ENCODE measurements around the gene MPP2.
A peak's percentile ranks its signal among the peaks of the same experiment; 100 is the strongest.
"Not testable (repeated sequence)": the region's sequence is repeated elsewhere in the genome, so short reads cannot be mapped to it uniquely, and the experiment has no call there.

The MPP2 gene

GRCh38 chr17:43900858-43901754 lies 6.2 kb downstream of the MPP2 start:
- no peak for DNase-seq

- DNase-seq: peak; percentile 65
Observed at GRCh38 chr17:43900183-43900857, 7.0 kb downstream of the MPP2 start.

GRCh38 chr17:43898446-43898845 lies 8.9 kb downstream of the MPP2 start:
- DNase-seq: no peak

GRCh38 chr17:43897831-43898230 lies 9.5 kb downstream of the MPP2 start:
- no peak for DNase-seq

- DNase-seq: not testable (repeated sequence)
Observed at GRCh38 chr17:43894494-43894893, 12.8 kb downstream of the MPP2 start.

GRCh38 chr17:43892647-43892952 lies 14.7 kb downstream of the MPP2 start:
- DNase-seq: no peak

GRCh38 chr17:43891851-43892646 lies 15.3 kb downstream of the MPP2 start:
- no peak for DNase-seq

GRCh38 chr17:43890240-43890639 lies 17.1 kb downstream of the MPP2 start:
- DNase-seq: no peak

- DNase-seq: no peak
Observed at GRCh38 chr17:43888548-43888947, 18.8 kb downstream of the MPP2 start.

- no peak for DNase-seq
Observed at GRCh38 chr17:43882761-43883415, 24.4 kb downstream of the MPP2 start.

- DNase-seq: no peak
Observed at GRCh38 chr17:43881758-43882505, 25.4 kb downstream of the MPP2 start.

- DNase-seq: no peak
Observed at GRCh38 chr17:43881181-43881580, 26.2 kb downstream of the MPP2 start.

- DNase-seq: peak; percentile 9
Observed at GRCh38 chr17:43880420-43880991, 26.8 kb downstream of the MPP2 start.

- no peak for DNase-seq
Observed at GRCh38 chr17:43879723-43880419, 27.5 kb downstream of the MPP2 start.

GRCh38 chr17:43878260-43879175 lies 28.8 kb downstream of the MPP2 start:
- peak; percentile 21 for DNase-seq

GRCh38 chr17:43877451-43878155 lies 29.7 kb downstream of the MPP2 start:
- no peak for DNase-seq

- no peak for DNase-seq
Observed at GRCh38 chr17:43877031-43877430, 30.3 kb downstream of the MPP2 start.

- DNase-seq: no peak
Observed at GRCh38 chr17:43875476-43876147, 31.7 kb downstream of the MPP2 start.

- no peak for DNase-seq
Observed at GRCh38 chr17:43874293-43874692, 33.0 kb downstream of the MPP2 start.

Data from NCI-H748 treated with DMSO at 0.1 percent for 48 hours (cell line).